Activated CD4-positive, alpha-beta T cell treated with anti-CD3 and anti-CD28 coated beads, Interleukin-2, Interleukin-6, amounts not matched to agents 100 ng/mL and 50 ng/mL, durations not matched to agents 16 hours and 8 hours (primary cell): Measurements from ENCODE around the gene ZNF3.
A peak's percentile ranks its signal among the peaks of the same experiment; 100 is the strongest.

Experiments
- DNase-seq: peaks from one replicate; pipeline ENCODE4 v3.0.0-alpha.2; 2020

Gene ZNF3

DNA sequence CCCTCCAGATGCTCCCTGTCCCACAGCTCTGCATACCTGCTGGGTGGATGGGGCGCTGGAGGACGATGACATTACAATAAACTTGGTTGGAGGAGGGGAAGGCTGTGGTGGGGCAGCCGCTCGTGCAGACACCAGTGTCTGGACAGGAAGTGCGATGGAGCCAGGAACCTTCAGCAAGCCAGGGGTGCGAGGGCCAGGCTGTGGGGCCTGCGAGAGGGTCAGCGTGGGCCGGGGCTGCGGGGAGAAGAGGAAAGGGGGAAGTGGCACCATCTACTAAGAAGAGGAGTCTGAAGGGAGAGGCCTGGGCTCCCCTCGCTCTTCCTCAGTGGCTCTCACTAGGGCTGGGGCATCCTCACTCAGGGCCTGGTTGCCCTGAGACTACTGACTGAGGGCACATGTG, 26.4 kb upstream of the ZNF3 start:
- DNase-seq = no peak

DNA sequence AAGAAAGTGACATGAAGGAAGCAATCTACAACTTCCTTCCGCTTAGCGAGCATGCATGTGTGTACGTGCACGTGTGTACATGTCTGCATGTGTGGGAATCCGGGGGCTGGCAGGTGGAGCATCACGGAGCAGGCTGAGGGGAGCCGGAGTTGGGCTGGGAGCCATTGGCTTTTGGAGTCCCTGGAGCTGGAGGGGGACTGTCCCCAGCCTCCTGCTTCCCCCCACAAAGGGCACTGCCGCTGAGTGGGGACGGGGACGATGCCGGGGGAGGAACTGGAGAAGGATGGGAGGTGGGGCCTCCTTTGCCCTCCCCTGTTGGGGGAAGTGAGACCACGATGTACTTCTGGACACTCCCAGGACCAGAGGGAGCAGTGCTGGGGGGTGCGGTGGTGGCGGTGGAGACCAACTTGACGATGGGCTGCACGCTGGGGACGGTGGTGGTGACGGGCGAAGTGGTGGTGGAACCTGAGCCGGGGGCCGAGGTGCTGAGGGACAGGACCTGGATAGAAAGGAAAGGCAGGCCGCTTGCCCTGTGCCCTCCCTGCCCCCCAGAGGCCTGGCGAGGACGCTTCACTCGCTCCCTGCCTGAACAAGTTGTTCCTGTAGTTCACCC, 25.7 kb upstream of the ZNF3 start:
- no peak for DNase-seq

DNA sequence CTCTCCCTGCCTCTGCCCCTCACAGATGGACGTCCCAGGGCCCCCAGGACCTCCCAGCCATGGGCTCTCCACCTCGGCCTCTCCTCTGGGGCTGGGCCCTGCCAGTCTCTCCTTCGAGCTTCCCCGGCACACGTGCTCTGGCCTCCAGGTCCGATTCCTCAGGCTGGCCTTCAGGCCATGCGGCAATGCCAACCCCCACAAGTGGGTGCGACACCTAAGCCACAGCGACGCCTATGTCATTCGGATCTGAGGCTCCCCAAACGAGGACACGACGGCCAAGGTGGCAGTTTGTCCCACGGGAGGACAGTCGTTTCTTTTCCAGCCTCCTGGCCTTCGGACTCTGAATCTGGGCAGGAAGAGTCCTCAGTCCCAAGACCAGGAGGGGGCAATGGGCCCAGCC, 25.1 kb upstream of the ZNF3 start:
- DNase-seq = no peak

DNA sequence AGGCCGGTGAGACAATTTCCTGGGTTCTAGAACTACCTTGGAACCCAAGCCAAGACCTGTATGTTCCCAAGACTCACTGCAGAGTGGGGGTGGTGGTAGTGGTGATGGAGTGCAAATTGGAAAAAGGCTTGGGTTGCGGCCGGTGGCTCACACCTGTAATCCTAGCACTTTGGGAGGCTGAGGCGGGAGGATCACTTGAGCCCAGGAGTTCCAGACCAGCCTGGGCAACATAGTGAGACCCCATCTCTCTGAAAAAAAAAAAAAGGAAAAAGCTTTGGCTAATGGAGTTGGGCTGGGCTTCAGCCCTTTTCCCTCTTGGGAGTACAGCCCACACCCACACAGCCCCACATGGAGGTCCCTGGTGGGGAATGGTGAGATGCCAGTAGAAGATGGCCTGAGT, 24.0 kb upstream of the ZNF3 start:
- no peak for DNase-seq

DNA sequence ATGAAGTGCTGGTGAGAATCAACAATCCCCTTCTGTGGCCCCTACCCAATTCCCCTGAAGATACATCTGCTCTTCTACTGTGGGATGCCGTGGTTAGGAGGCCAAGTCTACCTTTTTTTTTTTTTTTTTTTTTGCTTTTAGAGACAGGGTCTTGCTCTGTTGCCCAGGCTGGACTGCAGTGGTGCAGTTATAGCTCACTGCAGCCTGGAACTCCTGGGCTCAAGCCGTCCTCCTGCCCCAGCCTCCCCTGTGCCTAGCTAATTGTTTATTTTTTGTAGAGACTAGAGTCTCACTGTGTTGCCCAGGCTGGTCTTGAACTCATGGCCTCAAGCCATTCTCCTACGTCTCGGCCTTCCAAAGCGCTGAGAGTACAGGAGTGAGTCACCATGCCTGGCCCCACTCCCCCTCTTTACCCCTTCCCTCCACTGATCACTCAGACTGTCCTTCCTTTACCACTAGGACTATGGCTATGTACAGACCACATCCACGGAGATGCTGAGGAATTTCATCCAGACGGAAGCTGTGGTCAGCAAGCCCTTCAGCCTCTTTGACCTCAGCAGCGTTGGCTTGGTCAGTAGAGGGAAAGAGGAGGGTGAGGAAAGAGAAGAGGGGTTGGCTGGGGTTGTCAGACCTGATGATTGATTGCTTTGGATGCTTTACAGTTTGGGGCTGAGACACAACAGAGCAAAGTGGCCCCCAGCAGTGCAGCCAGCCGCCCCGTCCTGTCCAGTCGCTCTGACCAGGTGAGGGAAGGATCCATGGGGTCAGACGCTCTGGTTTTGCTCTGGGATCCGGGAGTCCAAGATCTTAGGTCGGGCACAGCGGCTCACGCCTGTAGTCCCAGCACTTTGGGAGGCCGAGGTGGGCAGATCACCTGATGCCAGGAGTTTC, 21.7 kb upstream of the ZNF3 start:
- no peak for DNase-seq

DNA sequence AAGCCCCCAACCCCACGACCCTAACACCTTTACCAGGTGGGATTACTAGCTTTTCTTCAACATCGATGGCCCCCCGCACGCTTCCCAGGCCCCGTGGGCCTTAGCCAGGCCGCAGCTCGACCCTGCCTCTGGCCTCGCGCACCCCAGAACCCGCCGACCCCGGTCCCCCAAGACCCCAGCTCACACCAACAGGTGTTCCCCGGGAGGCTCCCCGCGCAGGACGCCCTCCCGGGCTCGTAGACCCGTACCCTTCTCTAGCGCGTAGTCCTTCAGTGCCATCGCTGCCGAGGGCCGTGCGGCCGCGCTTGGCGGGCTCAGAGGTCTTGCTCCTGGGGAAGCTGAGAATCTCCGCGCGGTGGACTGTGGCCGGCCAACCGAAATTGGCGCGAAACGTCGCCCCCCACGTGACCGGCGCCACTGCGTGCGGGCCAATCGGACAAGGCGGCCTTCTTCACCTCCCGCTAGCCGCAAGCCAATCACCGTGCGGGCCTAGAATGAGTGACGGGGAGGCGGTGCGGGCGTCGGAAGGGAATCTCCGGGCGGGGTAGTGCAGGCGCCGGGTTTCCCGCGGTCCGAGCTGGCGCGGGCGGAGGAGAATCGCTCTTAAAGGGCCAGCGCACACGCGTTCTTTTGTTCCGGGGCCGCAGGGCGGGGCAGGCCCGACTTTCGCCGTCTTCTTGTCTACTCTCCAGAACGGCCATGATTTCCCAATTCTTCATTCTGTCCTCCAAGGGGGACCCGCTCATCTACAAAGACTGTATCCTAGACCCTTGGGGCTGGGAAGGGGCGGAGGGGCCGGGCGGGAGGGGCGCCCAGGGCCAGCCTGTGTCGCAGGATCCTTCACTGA, 19.7 kb upstream of the ZNF3 start, which contains the start of the genes AP4M1 and MCM7:
Gene AP4M1, plus strand, starts transcription at position 628 of the 847 bp plus-strand sequence. Its CDS starts 72 bp downstream, at position 700.
Gene MCM7, minus strand, starts transcription at position 382 of the 847 bp plus-strand sequence. Its CDS starts 103 bp downstream, at position 279.
- peak; percentile 99 for DNase-seq

DNA sequence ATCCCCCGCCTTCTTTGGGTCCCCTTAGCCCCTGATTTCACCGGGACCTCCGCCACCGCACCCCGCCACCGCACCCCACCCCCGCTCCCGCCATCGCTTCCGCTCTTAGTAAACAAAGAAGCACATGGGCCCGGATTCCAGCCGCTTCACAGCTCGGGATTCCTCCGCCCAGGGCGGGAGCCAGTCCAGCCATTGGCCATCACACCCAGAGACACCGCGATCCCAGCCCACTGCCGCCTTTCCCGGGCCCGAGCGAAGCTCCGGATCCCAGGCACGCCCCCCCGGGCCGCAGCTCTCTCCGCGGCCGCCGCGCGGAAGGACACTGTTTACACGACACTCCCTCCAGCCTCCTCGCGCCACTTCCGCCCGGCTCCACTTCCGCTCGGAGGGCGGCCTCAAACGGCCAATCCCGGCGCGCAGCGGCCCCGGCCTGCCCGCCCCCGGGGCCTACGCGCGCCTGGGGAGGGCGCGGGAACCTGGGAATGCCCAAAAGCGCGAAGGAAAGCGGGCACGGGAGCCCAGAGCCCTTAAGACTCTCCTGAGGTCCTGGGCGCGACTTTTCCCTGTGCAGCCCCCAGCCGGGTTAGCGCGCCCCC, 19.0 kb upstream of the ZNF3 start:
- DNase-seq = peak; percentile 92

DNA sequence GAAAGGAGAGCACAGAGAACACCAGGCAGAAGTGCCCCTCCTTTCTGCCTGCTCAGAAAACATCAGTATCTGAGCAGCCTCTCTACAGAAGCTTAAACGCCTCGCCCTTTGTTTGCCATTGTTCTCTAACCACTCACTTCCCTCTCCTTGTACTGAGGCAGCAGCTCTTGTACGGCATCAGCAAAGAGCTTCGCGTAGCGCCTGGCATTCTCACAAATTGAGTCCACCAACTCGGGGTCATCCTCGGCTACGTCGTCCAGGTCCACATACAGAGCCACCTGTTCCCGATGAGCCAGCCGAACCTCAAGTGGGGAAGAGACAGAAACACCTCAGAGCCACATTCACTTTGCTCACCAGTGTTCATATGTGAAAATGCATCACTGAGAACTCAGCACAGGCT, 17.9 kb upstream of the ZNF3 start:
- DNase-seq = no peak

DNA sequence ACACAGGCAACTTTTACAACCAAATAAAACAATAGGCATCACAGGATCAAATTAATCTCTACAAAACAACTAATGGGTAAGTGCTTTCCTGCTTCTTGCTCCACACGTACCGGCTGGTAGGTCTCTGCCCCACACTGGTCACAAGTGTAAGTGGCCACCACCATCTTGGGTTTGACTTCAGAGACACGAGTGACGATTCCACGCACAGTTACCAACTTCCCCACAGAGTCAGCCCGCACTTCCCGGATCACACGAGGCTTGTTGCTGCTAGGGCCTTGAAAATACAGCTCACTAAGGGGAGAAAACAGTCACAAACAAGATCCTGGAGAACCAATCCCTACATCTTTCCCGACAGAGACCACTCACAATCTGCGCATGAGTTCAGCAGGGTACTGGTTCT, 17.4 kb upstream of the ZNF3 start:
- DNase-seq = no peak

DNA sequence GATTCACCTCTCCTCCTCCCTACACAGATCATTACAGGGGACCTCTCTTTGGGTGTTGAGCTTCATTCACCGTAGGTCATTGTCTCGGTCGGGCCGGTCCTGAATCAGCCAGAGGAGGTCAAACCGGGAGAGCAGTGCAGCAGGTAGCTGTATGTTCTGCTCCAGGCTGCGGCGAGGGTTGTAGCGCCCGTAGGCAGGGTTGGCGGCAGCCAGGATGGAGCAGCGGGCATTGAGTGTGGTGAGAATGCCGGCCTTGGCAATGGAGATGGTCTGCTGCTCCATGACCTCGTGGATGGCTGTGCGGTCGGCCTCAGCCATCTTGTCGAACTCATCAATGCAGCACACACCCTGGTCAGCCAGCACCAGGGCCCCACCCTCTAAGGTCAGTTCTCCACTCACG, 14.2 kb upstream of the ZNF3 start:
- no peak for DNase-seq

DNA sequence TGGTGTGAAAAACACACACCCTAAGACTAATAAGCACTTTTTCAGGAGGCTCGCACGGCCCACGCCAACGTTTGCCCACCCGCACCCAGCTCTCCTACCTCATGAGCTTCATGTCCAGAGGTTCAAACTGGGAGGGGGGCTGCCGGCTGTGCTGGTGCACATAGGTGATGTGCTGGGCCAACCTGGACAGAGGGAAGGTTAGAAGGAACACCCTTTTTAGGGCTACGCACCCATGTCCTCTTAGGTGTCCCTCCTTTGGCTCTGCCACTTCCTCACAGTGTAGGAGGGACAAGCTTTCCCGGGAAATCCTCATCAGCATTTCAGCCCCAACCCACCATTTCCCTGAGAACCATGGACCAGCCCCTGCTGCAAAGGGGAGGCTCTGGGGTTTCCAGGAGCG, 13.8 kb upstream of the ZNF3 start:
- no peak for DNase-seq

DNA sequence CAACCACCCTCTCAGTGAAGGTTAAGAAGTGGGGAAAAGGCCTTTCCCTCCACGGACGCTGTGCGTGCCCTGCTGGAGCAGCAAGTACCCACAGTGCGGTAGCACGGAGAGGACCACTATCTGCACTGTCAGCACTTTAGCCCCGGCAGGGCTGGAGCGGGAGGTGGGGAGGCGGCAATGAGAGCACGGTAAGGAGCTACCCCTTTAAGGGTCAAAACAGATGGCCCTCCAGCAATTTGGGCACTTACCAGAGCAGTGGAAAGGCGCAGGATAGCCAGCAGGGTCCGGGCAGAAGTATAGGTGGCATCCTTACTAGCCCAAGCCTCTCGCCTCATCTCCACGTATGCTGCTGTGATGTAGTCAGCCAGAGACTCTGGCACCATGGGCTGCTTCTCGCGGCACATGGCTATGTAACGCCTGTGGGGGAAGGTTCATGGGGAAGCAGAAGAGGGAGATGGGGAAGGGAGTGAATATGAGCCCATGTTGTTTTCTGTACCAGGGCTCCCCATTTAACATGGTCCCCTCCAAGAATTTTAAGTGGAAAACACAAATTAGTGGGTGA, 12.5 kb upstream of the ZNF3 start:
- DNase-seq = no peak

DNA sequence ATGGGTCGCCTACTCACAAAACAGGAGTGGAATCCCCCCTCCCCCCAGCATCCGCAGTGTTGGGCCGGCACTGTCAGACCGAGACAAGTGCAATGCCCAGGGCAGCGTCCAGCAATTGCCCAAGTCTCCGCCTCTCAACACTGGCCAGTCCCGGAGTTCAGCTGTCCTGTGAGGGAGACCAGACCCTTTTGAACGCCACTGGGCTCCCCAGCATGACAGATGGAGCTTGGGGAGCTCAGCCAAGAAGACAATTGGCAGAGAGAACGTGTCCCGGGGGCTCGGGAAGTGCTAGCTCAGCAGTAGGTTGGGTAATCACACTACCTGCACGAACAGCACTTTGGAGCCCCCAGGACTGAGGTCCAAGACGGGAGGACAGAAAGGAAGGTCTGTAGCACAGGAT, 12.0 kb upstream of the ZNF3 start:
- no peak for DNase-seq

DNA sequence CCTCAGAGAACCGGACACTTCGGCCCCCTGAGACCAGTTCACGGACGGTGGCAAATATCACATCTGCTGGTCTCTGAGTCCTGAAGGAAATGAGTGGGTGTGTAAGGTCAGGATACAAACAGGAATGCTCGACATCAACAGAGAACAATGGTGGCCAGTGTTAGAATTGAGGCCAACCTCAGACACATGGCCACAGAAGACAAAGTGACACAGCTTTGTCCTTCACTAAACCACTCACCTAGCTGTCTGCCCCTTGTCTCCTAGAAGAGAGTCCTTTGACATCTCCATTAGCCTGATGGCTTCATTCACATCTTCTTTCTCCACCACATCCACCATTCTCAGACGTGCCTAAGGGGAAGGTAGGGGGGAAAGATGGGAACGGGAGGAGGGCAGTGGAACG, 11.5 kb upstream of the ZNF3 start:
- DNase-seq = no peak

DNA sequence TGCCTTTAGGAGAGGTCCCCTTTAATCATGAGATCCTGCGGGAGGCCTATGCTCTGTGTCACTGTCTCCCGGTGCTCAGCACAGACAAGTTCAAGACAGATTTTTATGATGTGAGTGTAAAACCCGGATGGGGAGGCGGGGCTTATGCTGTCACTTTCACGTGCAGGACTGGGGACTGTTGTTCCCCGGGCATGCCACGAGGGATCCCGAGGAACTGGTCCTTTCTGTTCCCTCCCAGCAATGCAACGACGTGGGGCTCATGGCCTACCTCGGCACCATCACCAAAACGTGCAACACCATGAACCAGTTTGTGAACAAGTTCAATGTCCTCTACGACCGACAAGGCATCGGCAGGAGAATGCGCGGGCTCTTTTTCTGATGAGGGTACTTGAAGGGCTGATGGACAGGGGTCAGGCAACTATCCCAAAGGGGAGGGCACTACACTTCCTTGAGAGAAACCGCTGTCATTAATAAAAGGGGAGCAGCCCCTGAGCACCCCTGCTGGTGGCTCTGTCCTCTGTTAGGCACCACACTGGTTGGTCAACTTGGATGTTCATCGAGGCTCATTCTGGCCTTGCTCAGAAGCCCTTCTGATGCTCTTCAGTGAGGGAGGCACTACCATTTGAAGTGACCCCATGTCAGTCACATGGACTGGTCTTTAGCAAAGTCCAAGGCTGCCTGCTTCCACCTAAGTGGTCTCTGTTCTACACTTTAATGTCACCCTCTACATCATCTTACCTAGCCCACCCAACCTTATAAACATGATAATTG, 10.1 kb upstream of the ZNF3 start:
- DNase-seq = no peak

DNA sequence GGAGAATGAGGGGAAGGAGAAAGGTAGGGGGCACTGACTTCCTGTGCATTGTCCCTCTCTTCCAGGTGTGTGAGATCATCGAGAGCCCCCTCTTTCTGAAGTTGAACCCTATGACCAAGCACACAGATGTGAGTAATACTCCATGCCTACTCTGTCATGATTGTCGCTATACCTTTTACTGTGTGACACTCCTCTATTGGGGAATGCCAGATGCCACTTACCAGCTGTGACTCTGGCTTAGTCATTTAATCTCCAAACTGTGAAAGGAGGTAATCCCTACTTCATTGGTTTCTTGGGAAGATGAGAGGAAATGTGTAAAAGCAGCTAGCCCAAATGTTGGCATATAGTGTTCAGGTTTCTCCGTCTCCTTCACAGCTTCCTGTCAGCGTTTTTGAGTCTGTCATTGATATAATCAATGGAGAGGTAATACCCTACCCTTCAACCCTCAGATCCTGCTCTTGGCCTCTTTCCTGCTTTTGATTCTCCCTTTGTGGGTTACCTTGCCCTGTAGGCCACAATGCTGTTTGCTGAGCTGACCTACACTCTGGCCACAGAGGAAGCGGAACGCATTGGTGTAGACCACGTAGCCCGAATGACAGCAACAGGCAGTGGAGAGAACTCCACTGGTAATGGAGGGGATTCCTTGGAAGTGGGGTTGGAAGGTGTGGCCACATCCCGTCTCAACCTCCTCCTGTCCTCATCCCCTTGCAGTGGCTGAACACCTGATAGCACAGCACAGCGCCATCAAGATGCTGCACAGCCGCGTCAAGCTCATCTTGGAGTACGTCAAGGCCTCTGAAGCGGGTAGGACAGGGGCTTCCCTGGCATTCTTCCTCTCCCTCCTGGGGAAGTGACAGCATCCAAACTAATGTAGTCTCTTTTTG, 9.2 kb upstream of the ZNF3 start:
- no peak for DNase-seq

DNA sequence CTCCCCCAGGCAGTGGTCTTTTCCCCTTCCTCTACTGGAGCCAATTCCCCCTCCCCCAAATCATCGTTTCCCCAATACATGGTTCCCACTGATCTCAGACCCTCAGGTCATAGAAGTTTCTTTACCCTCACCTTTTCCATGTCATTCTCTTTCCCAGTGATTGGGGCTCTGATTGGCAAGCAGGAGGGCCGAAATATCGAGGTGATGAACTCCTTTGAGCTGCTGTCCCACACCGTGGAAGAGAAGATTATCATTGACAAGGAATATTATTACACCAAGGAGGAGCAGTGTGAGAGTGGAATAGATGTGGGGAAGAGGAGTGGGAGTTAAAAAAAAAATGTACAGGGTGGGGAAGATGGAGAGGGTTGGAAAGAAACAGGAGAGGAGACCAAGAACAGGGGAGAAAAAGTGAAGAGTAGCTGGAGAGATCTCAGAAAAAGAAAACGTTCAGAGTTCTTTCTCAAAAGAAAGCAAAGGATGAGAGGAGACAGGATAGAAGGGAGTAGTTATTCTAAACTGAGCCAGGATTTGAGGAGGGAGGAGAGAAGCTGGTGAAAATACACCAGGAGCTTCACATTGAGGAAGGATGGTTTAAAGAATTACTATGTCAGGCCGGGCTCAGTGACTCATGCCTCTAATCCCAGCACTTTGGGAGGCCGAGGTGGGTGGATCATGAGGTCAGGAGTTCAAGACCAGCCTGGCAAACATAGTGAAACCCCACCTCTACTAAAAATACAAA, 8.1 kb upstream of the ZNF3 start:
- DNase-seq = no peak

DNA sequence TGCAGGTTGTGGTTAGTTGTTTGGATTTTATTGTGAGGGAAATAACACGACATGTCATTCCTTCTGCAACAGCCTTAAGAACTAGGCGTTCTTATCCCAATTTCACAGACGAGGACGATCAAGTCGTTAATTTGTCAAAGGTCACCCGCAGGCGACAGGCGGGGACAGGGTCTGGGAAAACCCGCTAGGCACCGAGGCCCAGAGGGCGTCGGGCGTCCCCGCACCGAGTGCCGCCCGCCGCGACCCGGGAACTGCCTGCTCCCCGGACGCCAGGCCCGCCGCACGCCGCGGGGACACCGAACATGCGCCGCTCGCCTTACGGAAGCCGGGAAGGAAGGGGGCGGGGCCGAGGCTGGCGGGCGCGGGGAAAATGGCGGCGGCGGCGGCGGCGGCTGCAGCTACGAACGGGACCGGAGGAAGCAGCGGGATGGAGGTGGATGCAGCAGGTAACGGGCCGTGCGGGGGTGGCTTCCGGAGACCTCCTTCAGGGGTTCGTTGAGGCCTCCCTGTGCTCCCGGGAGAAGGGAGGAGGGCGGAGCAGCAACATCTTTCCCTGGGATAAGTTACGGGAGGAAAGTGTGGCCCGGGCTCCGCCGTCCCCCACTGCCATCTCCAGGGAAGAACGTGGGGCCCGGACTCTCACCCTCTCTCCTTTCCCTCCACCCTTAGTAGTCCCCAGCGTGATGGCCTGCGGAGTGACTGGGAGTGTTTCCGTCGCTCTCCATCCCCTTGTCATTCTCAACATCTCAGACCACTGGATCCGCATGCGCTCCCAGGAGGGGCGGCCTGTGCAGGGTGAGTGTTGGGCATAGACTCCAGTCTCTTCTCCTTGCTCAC, 7.3 kb upstream of the ZNF3 start, which contains the start of gene COPS6:
Gene COPS6, plus strand, starts transcription at position 349 of the 837 bp plus-strand sequence. Its CDS starts 22 bp downstream, at position 371.
- peak; percentile 89 for DNase-seq

DNA sequence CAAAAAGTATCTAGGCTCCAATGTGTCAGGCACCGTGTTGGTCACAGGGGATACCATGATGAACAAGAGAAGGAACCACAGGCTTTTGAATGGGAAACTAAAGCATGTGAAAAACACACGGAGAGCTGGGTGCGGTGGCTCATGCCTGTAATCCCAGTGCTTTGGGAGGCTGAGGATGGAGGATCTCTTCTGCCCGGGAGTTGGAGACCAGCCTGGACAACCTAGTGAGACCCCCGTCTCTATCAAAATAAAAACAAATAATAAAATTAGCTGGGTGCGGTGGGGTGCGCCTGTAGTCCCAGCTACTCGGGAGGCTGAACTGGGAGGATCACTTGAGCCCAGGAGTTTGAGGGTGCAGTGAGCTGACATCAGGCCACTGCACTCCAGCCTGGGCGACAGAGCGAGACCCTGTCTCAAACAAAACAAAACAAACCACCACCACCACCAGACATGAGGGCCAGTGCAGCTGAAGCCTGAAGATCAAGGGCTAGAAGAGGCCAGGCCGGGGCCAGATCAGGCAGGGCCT, 6.6 kb upstream of the ZNF3 start:
- DNase-seq = no peak
